Keratinocyte (primary cell): ENCODE data around the gene BORCS5. TPM values are rescaled to one million over a fixed set of nuclear protein-coding genes. Genes with fewer than 3 reads are reported as not detected.

Experiments used
- DNase-seq: peaks from one replicate; pipeline ENCODE4 v3.0.0-alpha.2; 2011; ENCODE audit warnings: low read depth, missing footprints, low spot score
- FAIRE-seq: peaks from 2 replicates; lab custom pipeline; 2011; peaks lifted over from hg19 to GRCh38; lab: Jason Lieb, UNC
- H2AFZ ChIP-seq: 2 replicates; pipeline ENCODE4 v1.6.0; 2012; ENCODE audit warnings: low read length, control low read depth, inconsistent platforms; ENCODE audit not compliant: control insufficient read depth
- H3K27ac ChIP-seq: 2 replicates; pipeline ENCODE4 v1.5.1; 2011; ENCODE audit warnings: low read length; ENCODE audit not compliant: control insufficient read depth, insufficient read depth
- H3K27me3 ChIP-seq: 3 replicates; pipeline ENCODE4 v1.6.0; 2011; ENCODE audit warnings: low read length; ENCODE audit not compliant: control insufficient read depth, insufficient read depth; ENCODE audit errors: extremely low read depth
- H3K36me3 ChIP-seq, 2 experiments: 2 replicates in 1 of 2; 3 replicates in 1 of 2; pipeline ENCODE4 v1.5.1; 2011; ENCODE audit warnings: low read length in 2 of 2, mild to moderate bottlenecking in 1 of 2; ENCODE audit not compliant: control insufficient read depth in 2 of 2, insufficient read depth in 2 of 2; ENCODE audit errors: extremely low read depth in 1 of 2
- H3K4me1 ChIP-seq: 3 replicates; pipeline ENCODE4 v1.5.1; 2011; ENCODE audit warnings: low read length; ENCODE audit not compliant: control insufficient read depth, insufficient read depth; ENCODE audit errors: extremely low read depth
- H3K4me2 ChIP-seq: 3 replicates; pipeline ENCODE4 v1.6.0; 2011; ENCODE audit warnings: low read depth, low read length; ENCODE audit not compliant: control insufficient read depth, insufficient read depth; ENCODE audit errors: extremely low read depth
- H3K4me3 ChIP-seq, 3 experiments: fragments of 200-600 bp in 1 of 3; sonication (generic) in 1 of 3; 2 replicates in 2 of 3; 3 replicates in 1 of 3; pipeline ENCODE4 v1.5.1; 2011 to 2016; ENCODE audit warnings: low read length in 3 of 3, mild to moderate bottlenecking in 3 of 3, control low read depth in 2 of 3, inconsistent platforms in 1 of 3, low read depth in 1 of 3, mixed read lengths in 1 of 3, mixed run types in 1 of 3, moderate library complexity in 1 of 3; ENCODE audit not compliant: control insufficient read depth in 2 of 3, insufficient read depth in 2 of 3; ENCODE audit errors: extremely low read depth in 1 of 3
- H3K79me2 ChIP-seq: 2 replicates; pipeline ENCODE4 v1.6.0; 2012; ENCODE audit warnings: low read length; ENCODE audit not compliant: control insufficient read depth, insufficient read depth
- H3K9ac ChIP-seq: 3 replicates; pipeline ENCODE4 v1.6.0; 2011; ENCODE audit warnings: low read length; ENCODE audit not compliant: control insufficient read depth, insufficient read depth; ENCODE audit errors: extremely low read depth
- H3K9me1 ChIP-seq: 3 replicates; pipeline ENCODE4 v1.6.0; 2011; ENCODE audit warnings: low read length; ENCODE audit not compliant: control insufficient read depth, insufficient read depth; ENCODE audit errors: extremely low read depth
- H3K9me3 ChIP-seq: 2 replicates; pipeline ENCODE4 v1.5.1; 2012; ENCODE audit warnings: low read depth, low read length; ENCODE audit not compliant: control insufficient read depth
- H4K20me1 ChIP-seq: 3 replicates; pipeline ENCODE4 v1.6.0; 2011; ENCODE audit warnings: low read length; ENCODE audit not compliant: control insufficient read depth, insufficient read depth; ENCODE audit errors: extremely low read depth
- EZH2 ChIP-seq: IDR thresholded peaks from one replicate; pipeline ENCODE4 v1.6.1; 2012; ENCODE audit warnings: inconsistent platforms, mild to moderate bottlenecking, low read length, moderate library complexity
- dilution Hi-C: fragments of 300-500 bp; cut with MboI; formaldehyde crosslinking; loops from one replicate; pipeline ENCODE4 v1.7.0; 2020; ENCODE audit warnings: low sequenced_read_pairs; ENCODE audit not compliant: extremely low pct_ligation_motif_present
- polyA plus RNA-seq, 5 experiments: library from polyadenylated mRNA; depleted of rRNA in 3 of 5; stranded (reverse) in 3 of 5; stranded (forward) in 1 of 5; unstranded in 1 of 5; fragments of >200 nt; gene quantifications; 1 replicate in 1 of 5; 2 replicates in 3 of 5; 3 replicates in 1 of 5; pipeline versions ENCODE4 v1.2.1 to v1.2.3, GENCODE V29; 2011 to 2012; ENCODE audit warnings: missing spikeins in 2 of 5, low read depth in 1 of 5, low replicate concordance in 1 of 5
- TF ChIP-seq, protein P1 (sequence below), 3 experiments: IDR thresholded peaks in 1 of 3; conservative IDR thresholded peaks in 1 of 3; optimal IDR thresholded peaks in 1 of 3; 2 replicates in 2 of 3; 3 replicates in 1 of 3; pipeline versions ENCODE3 to v1.5.1; 2011; ENCODE audit warnings: low read length in 3 of 3, mild to moderate bottlenecking in 3 of 3, moderate library complexity in 2 of 3, control low read depth in 1 of 3, inconsistent platforms in 1 of 3; ENCODE audit not compliant: insufficient read depth in 2 of 3; ENCODE audit errors: extremely low read depth in 1 of 3

BORCS5 gene
- polyA plus RNA-seq, 1 donor (not counting 4 experiments of a cell fraction or from before 2014, with no cell fraction given) = 5.4 TPM

DNA sequence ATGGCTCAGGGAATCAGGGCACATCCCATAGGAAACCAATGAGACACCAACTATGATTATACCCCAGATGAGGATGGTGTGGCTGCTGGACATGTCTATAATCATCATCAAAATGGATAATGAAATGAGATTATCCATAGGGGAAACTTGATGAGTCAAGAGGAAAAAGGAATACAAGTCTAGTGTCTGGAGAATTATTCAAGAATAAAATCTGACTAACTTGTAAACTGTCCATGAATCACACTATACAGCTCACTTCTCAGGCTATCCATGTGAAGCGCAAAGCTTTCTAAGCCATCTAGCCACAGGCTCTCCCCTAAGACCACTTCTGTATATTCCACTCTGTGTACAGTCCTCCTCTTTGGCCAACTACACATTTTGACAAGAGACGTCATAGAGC, 153.3 kb downstream of the BORCS5 start:
- Histone ChIP-seq H3K4me2 (peak overlapping the region; percentile 60), H2AFZ (no peak overlapping the region), H3K9ac (peak overlapping the region; percentile 55), H3K27ac (peak overlapping the region; percentile 96), H3K4me3 (peak overlapping the region in 1 of 3 experiments; percentile 17), H3K36me3 (no peaks in the 10 kb centered on the region), H3K9me1 (no peaks in the 10 kb centered on the region), H3K79me2 (peaks cover 1% of the 10 kb centered on the region), H4K20me1 (no peaks in the 10 kb centered on the region), H3K4me1 (peaks cover 39% of the 10 kb centered on the region), H3K27me3 (no peaks in the 10 kb centered on the region), H3K9me3 (no peaks in the 10 kb centered on the region)
- DNase-seq = peak; percentile 69
- no peak for TF ChIP-seq EZH2
- TF ChIP-seq, protein P1, sequence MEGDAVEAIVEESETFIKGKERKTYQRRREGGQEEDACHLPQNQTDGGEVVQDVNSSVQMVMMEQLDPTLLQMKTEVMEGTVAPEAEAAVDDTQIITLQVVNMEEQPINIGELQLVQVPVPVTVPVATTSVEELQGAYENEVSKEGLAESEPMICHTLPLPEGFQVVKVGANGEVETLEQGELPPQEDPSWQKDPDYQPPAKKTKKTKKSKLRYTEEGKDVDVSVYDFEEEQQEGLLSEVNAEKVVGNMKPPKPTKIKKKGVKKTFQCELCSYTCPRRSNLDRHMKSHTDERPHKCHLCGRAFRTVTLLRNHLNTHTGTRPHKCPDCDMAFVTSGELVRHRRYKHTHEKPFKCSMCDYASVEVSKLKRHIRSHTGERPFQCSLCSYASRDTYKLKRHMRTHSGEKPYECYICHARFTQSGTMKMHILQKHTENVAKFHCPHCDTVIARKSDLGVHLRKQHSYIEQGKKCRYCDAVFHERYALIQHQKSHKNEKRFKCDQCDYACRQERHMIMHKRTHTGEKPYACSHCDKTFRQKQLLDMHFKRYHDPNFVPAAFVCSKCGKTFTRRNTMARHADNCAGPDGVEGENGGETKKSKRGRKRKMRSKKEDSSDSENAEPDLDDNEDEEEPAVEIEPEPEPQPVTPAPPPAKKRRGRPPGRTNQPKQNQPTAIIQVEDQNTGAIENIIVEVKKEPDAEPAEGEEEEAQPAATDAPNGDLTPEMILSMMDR (optimal IDR thresholded peaks at IDR 0.05 in 1 of 3, IDR thresholded peaks at IDR 0.05 in 1 of 3, conservative IDR thresholded peaks at IDR 0.05 in 1 of 3; ENCODE audit: extremely low read depth in 1 of 3, insufficient read depth in 2 of 3, low read length in 3 of 3) = no peak
- dilution Hi-C loops = no loop called here
- peak; percentile 94 for FAIRE-seq

- H3K27ac ChIP-seq = peak overlapping the region; percentile 96
- H4K20me1 ChIP-seq = no peaks in the 10 kb centered on the region
- no peaks in the 10 kb centered on the region for H3K9me3 ChIP-seq
- H3K27me3 ChIP-seq = no peaks in the 10 kb centered on the region
- no peak overlapping the region for H2AFZ ChIP-seq
- TF ChIP-seq, protein P1 (optimal IDR thresholded peaks at IDR 0.05 in 1 of 3, IDR thresholded peaks at IDR 0.05 in 1 of 3, conservative IDR thresholded peaks at IDR 0.05 in 1 of 3; ENCODE audit: extremely low read depth in 1 of 3, insufficient read depth in 2 of 3, low read length in 3 of 3) = no peak
- no peak for TF ChIP-seq EZH2
- dilution Hi-C loops = no loop called here
- peak overlapping the region; percentile 55 for H3K9ac ChIP-seq
- H3K4me3 ChIP-seq = no peak overlapping the region
- FAIRE-seq (no peak), DNase-seq (no peak)
- no peaks in the 10 kb centered on the region for H3K9me1 ChIP-seq
- no peaks in the 10 kb centered on the region for H3K36me3 ChIP-seq
- peak overlapping the region; percentile 60 for H3K4me2 ChIP-seq
- peaks cover 39% of the 10 kb centered on the region for H3K4me1 ChIP-seq
- H3K79me2 ChIP-seq = peaks cover 1% of the 10 kb centered on the region
Measured at GRCh38 chr12:12510551-12510950, 153.7 kb downstream of the BORCS5 start.
